ENCODE results near the gene OR4F6.

OR4F6 gene

DNA sequence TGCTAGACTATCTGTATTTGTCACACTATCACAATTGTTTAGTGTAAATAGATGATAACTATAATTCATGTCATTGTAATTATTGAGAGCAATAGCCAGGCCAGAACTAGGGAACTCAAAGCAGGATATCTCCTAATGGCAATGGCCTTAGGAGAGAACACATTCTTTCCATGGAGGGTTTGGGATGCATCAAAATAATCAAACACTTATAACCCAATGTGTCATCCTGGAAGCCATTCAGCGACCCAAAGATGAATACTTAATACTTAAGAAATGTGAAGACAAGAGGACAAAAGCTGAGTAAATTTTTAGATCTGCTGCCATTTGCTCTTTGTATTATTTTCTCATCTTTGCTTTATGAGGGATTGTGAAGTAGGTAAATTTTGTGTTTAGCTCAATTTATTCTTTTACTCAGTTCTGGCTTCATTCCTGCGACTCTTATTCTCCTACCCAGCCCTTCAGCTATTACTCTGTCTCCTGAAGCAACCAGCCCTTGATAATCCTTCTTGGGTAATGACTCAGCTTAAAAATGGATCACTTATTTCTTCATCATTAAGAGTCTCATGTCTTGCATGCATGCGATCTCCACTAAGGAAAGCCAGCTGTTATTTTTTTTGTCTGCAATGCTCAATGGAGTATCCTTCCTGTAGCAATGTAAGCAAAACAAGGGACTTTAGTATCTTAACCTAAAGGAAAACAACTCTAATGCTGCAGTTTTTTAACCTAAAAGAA lies 10.7 kb downstream of the OR4F6 start:
- Mint-ChIP-seq H3K27me3 (no peaks in the 10 kb centered on the region), H3K36me3 (no peaks in the 10 kb centered on the region), H3K27ac (no peak overlapping the region), H3K4me1 (no peaks in the 10 kb centered on the region), H3K9me3 (no peaks in the 10 kb centered on the region), H3K4me3 (no peak overlapping the region)
- no peak for DNase-seq
- CTCF ChIA-PET, result no interaction called here

DNA sequence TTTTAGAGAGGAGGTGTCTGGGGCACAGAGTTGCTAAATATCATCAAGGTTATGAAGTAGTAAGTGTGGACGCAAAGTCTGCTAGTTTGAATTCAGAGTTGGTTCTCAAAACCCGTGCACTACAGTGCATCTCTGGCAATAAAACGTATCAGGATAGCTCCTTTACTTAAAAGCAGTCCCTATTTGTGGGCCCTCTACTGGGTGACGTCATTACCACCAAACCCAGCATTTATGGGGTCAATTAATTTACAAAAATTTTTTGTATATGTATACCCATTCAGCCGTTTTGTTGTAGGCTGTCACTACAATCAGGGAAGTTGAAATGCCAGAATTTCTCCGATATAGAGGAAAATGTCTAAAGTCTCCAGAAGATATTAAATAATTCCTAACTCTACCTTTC lies 17.5 kb downstream of the OR4F6 start:
- H3K36me3 Mint-ChIP-seq, result no peaks in the 10 kb centered on the region
- no peak for DNase-seq
- H3K4me1 Mint-ChIP-seq, result no peaks in the 10 kb centered on the region
- CTCF ChIA-PET, result no interaction called here
- no peaks in the 10 kb centered on the region for H3K27me3 Mint-ChIP-seq
- H3K9me3 Mint-ChIP-seq, result no peaks in the 10 kb centered on the region
- no peak overlapping the region for H3K27ac Mint-ChIP-seq
- no peak overlapping the region for H3K4me3 Mint-ChIP-seq

DNA sequence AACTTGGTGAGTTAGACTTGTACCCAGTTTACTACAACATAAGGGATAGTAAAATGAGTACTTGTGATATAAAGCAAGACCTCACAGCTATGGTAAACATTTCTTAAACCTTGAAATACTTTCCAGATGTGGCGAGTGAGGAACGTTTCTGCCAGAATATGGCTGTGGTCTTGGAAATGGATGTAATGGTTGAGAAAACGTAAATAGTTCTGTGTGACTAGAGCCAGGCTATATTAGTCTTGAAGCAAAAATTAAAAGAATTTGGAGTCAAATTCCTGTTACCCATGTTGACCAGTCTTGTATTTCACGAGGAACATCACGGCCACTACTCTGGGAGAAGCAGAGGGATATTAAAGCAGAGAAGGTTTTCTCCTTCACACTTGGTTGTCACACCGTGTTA lies 23.9 kb downstream of the OR4F6 start:
- CTCF ChIA-PET, result no interaction called here
- Mint-ChIP-seq H3K9me3 (no peaks in the 10 kb centered on the region), H3K27me3 (no peaks in the 10 kb centered on the region), H3K36me3 (no peaks in the 10 kb centered on the region), H3K27ac (no peak overlapping the region), H3K4me1 (no peaks in the 10 kb centered on the region), H3K4me3 (no peak overlapping the region)
- DNase-seq, result no peak

DNA sequence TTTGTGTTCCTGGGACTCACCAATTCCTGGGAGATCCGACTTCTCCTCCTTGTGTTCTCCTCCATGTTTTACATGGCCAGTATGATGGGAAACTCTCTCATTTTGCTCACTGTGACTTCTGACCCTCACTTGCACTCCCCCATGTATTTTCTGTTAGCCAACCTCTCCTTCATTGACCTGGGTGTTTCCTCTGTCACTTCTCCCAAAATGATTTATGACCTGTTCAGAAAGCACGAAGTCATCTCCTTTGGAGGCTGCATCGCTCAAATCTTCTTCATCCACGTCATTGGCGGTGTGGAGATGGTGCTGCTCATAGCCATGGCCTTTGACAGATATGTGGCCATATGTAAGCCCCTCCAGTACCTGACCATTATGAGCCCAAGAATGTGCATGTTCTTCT lies 25.5 kb downstream of the OR4F6 start:
- DNase-seq, result no peak
- H3K27ac Mint-ChIP-seq, result no peak overlapping the region
- H3K36me3 Mint-ChIP-seq, result no peaks in the 10 kb centered on the region
- no peak overlapping the region for H3K4me3 Mint-ChIP-seq
- CTCF ChIA-PET, result no interaction called here
- H3K9me3 Mint-ChIP-seq, result no peaks in the 10 kb centered on the region
- no peaks in the 10 kb centered on the region for H3K4me1 Mint-ChIP-seq
- H3K27me3 Mint-ChIP-seq, result no peaks in the 10 kb centered on the region

DNA sequence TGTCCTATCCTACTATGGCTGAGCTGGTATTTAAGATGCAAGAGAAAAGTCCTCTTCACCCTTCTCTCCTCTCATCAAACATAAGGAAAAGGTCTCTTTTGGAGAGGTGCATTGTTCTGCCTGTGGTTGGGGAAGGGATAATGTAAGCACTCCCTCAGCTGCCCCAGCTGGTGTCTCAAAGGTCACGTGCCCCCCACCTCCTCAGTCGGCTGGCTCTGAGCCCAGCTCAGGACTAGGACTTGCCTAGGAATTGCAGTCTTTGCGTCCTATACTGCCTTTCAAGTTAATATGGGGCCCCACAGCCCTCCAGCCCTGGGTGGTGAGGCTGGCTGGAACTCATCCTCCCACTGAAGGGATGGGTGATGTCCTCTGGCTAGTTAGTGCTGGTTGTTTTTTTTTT lies 38.3 kb downstream of the OR4F6 start:
- no peaks in the 10 kb centered on the region for H3K4me1 Mint-ChIP-seq
- no peaks in the 10 kb centered on the region for H3K36me3 Mint-ChIP-seq
- H3K27me3 Mint-ChIP-seq, result peaks cover 5% of the 10 kb centered on the region
- CTCF ChIA-PET, result no interaction called here
- DNase-seq, result no peak
- H3K27ac Mint-ChIP-seq, result no peak overlapping the region
- H3K4me3 Mint-ChIP-seq, result no peak overlapping the region
- no peaks in the 10 kb centered on the region for H3K9me3 Mint-ChIP-seq

DNA sequence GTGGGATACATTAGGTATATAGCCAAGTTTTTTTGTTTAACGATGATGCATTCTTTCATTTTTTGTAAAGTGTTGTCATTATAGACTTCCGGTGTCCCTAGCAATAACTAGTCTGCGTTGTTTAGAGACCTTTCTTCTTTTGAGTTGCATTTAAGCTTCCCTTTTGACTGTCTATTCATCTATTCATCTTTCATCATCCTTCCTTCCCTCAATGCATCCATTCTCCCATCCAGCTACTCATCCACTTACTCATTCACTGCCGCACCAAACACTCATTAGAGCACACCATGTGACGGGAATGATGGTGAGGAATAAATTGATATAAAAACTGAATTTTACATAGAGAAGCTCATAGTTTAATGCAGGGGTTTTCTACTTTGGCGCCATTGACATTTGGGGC lies 41.6 kb downstream of the OR4F6 start:
- CTCF ChIA-PET, result no interaction called here
- no peak overlapping the region for H3K27ac Mint-ChIP-seq
- peaks cover 5% of the 10 kb centered on the region for H3K27me3 Mint-ChIP-seq
- H3K4me3 Mint-ChIP-seq, result no peak overlapping the region
- no peak for DNase-seq
- no peaks in the 10 kb centered on the region for H3K36me3 Mint-ChIP-seq
- H3K4me1 Mint-ChIP-seq, result no peaks in the 10 kb centered on the region
- no peaks in the 10 kb centered on the region for H3K9me3 Mint-ChIP-seq

DNA sequence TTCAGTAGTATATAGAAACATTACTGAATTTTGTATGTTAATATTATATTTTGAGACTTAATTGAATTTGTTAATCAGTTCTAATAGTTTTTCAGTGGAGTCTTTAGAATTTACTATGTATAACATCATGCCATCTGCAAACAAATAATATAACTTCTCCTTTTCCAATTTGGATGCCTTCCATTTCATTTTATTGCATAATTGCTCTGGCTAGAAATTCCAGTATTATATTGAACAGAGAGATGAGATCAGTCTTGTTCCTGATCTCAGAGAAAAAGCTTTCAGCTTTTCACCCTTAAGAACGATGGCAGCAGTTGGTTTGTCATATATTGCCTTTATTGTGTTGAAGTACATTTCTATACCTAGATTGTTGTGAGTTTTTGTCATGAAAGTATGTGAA lies 49.0 kb downstream of the OR4F6 start:
- no peak overlapping the region for H3K27ac Mint-ChIP-seq
- no peaks in the 10 kb centered on the region for H3K9me3 Mint-ChIP-seq
- H3K4me1 Mint-ChIP-seq, result no peaks in the 10 kb centered on the region
- H3K4me3 Mint-ChIP-seq, result no peak overlapping the region
- H3K36me3 Mint-ChIP-seq, result no peaks in the 10 kb centered on the region
- DNase-seq, result no peak
- H3K27me3 Mint-ChIP-seq, result no peaks in the 10 kb centered on the region
- CTCF ChIA-PET, result no interaction called here

Data from activated naive CD4-positive, alpha-beta T cell treated with anti-CD3 and anti-CD28 coated beads, Interleukin-2, amount 10 ng/mL, durations not matched to agents 7 days and 5 days (primary cell).